Activated T-cell treated with anti-CD3 and anti-CD28 coated beads, Interleukin-2, amount 50 U/mL, for 48 hours (primary cell): Measurements from ENCODE around the gene DACT2.

Experiments used
- DNase-seq, 2 experiments: peaks; one replicate each; pipeline ENCODE4 v3.0.0-alpha.2; 2020

DACT2 gene

GRCh38 chr6:168349718-168350210, 30.2 kb upstream of the DACT2 start:
- no peak for DNase-seq

DNA sequence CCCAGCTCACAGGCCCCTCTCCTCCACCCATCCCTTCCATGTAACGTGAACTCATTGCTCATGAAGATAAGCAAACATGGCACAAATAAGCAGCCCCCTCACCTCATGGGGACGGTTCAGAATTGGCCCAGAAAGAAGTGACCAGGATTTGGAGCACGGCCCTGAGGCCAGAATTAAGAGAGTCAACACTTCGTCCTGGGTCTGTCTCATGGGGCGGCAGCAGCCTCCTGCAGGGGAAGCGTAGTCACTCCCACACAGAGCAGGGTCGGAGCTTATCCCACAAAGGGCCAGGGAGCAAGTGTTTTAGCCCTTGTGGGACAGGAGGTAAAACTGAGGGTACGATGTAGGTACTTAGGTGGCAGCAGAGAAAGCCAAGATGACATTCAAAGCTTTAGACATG, 28.6 kb upstream of the DACT2 start:
- DNase-seq, result no peak

DNA sequence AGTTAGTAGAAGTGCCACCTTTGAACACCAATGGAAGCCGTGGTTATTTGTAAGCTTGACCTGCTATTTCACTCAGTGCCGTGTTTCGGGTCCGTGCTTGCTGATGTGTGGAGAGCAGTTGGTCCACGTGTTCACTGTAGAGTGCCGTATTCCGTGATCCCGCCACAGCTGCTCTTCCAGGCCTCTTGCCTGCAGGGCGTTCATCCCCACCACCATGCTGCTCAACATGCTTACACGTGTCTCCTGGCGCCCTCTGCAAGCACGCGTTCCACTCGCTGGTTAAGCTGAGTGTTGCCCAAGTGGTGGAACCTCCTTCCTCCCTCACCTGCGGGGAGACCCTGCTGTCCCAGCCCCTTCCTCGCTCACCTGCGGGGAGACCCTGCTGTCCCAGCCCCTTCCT, 28.0 kb upstream of the DACT2 start:
- no peak for DNase-seq

DNA sequence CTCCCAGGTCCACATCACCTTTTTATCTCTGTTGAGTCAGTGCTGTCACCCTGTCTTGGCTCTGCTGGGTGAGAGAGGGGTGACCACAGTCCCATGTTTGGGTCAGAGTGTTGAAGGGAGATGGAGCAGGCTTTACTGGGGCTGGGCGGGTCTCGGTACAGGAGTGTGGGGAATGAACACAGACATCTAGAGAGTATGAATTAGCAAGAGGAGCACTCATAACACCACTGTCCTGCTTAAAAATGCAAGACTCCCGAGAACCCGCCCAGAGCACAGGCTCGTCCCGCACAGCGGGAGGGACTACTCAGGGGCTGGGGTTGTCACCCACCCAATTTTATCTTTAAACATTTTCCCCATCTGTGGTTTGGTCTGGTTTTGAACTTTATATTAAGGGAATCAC, 27.5 kb upstream of the DACT2 start:
- DNase-seq, result no peak

- DNase-seq, result no peak
These were observed 26.5 kb upstream of the DACT2 start for GRCh38 chr6:168345896-168346754.

DNA sequence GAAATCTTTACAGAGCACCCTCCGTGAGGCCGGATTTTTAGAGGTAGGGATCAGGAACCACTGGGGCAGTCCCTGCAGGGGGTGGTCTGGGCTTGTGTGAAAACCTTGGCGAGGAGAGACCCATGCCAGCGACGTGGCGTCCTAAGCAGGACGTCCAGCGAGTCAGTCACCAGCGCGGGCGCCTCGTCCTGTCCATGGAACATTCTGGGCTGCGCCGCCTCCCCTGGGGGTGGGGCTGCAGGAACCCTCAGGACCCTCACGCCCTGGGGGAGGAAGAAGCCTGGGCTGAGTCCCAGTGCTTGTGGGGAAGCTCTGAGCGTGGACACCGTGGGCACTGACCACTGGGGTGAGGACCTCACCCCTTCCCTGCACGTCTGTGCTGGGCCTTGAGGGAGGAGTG, 25.7 kb upstream of the DACT2 start:
- DNase-seq, result no peak

- no peak for DNase-seq
These were observed 24.8 kb upstream of the DACT2 start for GRCh38 chr6:168344338-168344737.

GRCh38 chr6:168343239-168344150, 23.9 kb upstream of the DACT2 start:
- DNase-seq, result no peak

DNA sequence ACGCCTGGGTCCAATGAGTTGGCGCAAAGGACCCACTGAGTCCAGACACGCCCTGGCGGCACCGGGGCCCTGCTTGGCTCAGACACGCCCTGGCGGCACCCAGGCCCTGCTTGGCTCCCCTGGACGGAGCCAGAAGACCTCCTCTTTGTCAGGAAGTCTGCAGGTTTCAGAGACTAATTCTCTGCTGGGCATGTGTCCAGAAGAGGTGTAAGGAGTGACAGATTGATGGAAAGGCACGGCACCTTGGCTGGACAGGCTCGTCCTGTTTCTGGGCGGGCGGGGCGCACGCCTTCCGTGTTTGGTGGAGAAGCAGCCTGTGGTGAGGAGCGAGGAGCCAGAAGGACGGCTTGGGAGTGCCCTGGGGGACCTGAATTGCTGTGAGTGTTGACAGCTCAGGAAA, 23.1 kb upstream of the DACT2 start:
- no peak for DNase-seq

DNA sequence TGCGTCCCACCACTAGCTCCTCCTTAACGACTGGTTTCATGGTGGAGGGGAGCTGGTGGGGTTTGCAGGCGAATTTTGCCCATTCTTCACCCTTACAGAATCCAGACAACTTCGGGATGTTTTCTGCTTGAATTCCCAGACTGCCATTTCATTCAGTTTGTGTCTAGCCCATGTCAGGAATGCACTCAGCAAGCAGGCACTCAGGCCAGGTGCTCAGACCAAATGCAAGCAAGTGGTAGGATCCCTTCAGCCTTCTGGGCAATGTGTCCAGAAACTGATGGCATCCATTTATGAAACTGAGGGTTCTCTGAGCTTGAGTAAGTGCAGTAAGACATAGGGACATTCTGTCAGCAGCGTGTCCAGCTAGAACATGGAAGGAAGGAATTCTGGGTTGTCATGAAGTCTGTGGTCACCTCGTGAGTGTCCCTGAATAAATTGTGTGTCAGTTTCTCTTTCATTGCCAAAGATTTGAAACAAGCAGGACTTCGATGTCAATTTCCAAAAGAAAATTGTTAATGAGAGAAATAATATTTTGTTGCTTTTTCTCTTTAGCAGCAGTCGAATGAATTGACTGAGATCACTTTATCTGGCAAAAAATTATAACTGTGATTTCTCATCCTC, 21.8 kb upstream of the DACT2 start:
- DNase-seq, result no peak

GRCh38 chr6:168340819-168341218, 21.2 kb upstream of the DACT2 start:
- no peak for DNase-seq

GRCh38 chr6:168338777-168339176, 19.2 kb upstream of the DACT2 start:
- no peak for DNase-seq

GRCh38 chr6:168336967-168337366, 17.4 kb upstream of the DACT2 start:
- DNase-seq, result no peak

GRCh38 chr6:168333989-168334388, 14.4 kb upstream of the DACT2 start:
- no peak for DNase-seq

GRCh38 chr6:168333491-168333890, 13.9 kb upstream of the DACT2 start:
- DNase-seq, result no peak

DNA sequence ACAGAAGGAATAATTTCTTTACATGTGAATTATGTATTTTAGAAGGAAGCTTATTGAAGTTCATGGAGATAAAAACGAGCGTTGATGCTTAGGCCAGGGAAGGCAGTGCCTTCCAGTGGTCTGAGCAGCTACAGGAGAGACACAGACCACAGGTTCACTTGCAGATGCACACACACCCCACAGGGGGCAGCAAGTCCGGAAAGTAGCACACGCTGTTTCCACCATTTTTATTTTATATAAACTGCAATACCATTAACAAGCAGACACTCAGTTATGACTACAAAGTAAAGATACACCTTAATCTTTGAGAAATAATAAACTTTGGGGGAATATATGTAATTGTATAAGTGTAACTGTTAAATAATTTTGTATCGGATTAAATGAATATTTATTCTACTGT, 13.5 kb upstream of the DACT2 start:
- DNase-seq, result no peak

- no peak for DNase-seq
These were observed 12.4 kb upstream of the DACT2 start for GRCh38 chr6:168332020-168332419.

GRCh38 chr6:168331058-168331457, 11.5 kb upstream of the DACT2 start:
- no peak for DNase-seq

DNA sequence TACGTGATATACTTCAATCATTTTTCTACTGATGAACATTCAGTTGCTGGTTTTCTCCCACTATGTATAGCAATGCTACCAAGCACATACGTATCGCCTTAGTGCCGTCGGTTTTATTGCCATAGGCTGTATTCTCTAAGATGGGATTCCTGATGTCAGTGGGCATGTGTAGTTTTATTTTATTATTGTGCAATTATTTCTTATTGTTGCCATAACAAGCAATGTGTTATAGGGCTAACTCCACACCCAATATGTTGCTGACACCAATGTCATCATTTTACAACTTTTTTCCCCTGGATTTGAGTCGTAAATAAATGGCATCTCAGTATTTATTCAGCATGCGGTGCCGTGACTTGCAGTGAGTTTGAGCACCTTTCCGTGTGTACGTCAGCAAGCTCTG, 10.8 kb upstream of the DACT2 start:
- DNase-seq, result no peak

DNA sequence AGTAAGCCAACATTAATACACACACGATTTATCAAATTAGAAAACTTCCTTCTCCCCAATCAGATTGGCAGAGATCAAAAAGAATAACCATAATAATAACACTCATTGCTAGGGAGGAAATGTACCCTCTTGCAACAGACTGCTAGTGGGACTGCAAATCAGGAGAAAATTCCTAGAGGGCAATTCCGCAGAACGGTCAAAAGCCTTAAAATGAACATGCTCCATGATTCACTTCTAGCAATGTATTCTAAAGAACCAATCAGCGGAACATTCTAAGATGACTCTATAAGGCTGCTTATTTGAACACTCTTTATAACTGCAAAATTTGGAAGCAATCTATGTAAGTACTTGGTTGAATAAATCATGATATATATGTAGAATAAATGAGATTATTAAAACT, 8.5 kb upstream of the DACT2 start:
- DNase-seq, result no peak

GRCh38 chr6:168326294-168327261, 7.0 kb upstream of the DACT2 start:
- no peak for DNase-seq

DNA sequence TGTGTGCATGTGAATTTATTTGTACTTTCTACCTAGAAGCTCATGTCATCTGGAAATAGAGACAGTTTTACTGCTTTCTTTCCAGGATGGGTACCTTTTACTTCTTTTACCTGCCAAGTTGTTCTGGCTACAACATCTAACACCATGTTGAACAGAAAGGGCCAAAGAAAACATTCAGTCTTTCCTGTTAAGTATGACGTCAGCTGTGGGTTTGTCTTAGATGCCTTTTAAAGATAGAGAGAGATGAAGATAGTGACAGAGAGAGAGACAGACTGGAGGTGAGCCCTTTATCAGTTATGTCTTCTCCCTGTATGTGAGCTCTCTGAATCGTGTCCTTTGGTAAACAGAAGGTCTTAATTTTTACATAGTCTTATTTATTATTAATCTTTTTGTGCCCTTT, 3.4 kb upstream of the DACT2 start:
- no peak for DNase-seq
